ENCODE data around the gene PTPRG. TPM values are rescaled to one million over a fixed set of nuclear protein-coding genes. Genes with fewer than 3 reads are reported as not detected.
A peak's percentile ranks its signal among the peaks of the same experiment; 100 is the strongest.

PTPRG gene
- total and polyA plus RNA-seq, 2 donors (not counting 1 experiment from before 2014, with no cell fraction given): 67.0 to 97.9 TPM

DNA sequence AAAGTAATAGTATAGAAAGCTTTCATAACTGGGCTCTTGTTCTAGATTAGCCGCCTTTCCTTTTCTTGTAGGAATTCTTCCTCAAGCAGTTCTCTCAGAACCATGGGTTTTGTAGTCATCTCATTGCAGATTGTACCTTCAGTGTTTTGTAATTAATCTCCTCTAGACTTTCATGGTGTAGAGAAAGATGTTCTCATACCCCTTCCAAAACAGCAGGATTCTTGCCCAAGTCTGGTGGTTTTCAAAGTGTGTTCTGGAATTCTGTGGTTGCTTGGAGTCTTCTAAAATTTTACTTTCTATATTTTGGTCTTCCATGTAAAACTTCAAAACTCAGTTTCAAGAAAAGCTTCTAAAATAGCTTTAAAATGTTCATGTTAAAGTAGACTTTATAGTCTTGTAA lies 293.8 kb downstream of the PTPRG start:
- no peaks in the 10 kb centered on the region for H3K9me3 ChIP-seq (ENCODE audit: control insufficient read depth, insufficient read depth, low read depth, low read length)
- H3K9ac ChIP-seq (ENCODE audit: insufficient read depth, low read length): no peak overlapping the region
- no peaks in the 10 kb centered on the region for H4K20me1 ChIP-seq (ENCODE audit: control insufficient read depth, extremely low read depth, insufficient read depth, low read length)
- no peak overlapping the region for H3K27ac ChIP-seq (ENCODE audit: insufficient read depth, low read length)
- H3K4me2 ChIP-seq (ENCODE audit: extremely low read depth, insufficient read depth, low read length): no peak overlapping the region
- peaks cover 2% of the 10 kb centered on the region for H3K4me1 ChIP-seq (ENCODE audit: control insufficient read depth, extremely low read depth, insufficient read depth, low read length)
- H3K4me3 ChIP-seq (replicated peaks in 1 of 4; ENCODE audit: control extremely low read depth in 1 of 4, insufficient read depth in 1 of 4, low read depth in 3 of 4, low read length in 4 of 4): no peak overlapping the region
- H3K36me3 ChIP-seq (ENCODE audit: control insufficient read depth, insufficient read depth, low read length): no peaks in the 10 kb centered on the region
- TF ChIP-seq, protein P1, sequence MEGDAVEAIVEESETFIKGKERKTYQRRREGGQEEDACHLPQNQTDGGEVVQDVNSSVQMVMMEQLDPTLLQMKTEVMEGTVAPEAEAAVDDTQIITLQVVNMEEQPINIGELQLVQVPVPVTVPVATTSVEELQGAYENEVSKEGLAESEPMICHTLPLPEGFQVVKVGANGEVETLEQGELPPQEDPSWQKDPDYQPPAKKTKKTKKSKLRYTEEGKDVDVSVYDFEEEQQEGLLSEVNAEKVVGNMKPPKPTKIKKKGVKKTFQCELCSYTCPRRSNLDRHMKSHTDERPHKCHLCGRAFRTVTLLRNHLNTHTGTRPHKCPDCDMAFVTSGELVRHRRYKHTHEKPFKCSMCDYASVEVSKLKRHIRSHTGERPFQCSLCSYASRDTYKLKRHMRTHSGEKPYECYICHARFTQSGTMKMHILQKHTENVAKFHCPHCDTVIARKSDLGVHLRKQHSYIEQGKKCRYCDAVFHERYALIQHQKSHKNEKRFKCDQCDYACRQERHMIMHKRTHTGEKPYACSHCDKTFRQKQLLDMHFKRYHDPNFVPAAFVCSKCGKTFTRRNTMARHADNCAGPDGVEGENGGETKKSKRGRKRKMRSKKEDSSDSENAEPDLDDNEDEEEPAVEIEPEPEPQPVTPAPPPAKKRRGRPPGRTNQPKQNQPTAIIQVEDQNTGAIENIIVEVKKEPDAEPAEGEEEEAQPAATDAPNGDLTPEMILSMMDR (conservative IDR thresholded peaks at IDR 0.05 in 1 of 2, IDR thresholded peaks at IDR 0.05 in 1 of 2; ENCODE audit: low read depth in 1 of 2, low read length in 2 of 2): no peak
- H2AFZ ChIP-seq (ENCODE audit: low read length): no peak overlapping the region
- peak in 1 of 2 donors; percentile 42 for DNase-seq (ENCODE audit: low read depth in 2 of 2)
- H3K27me3 ChIP-seq (ENCODE audit: control insufficient read depth, insufficient read depth, low read length): no peaks in the 10 kb centered on the region
- H3K79me2 ChIP-seq (ENCODE audit: control insufficient read depth, insufficient read depth, low read length): no peaks in the 10 kb centered on the region

DNA sequence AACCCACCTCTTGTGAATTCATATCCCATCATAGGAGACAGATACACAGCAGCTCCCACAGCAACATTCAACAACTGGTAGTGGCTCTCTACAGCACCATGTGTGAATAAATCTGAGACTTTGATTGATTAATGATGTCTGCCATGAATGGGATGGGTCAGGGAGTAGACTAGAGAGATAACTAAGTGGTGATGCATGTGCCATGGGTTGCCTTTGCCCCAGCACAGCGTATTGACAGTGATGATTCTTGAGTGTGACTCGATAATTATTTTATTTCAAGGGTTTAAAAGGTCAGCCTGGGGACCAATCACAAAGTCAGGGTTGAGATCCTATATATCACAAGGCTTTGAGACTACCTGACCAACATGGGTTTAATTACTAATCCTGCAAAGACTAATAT lies 295.9 kb downstream of the PTPRG start:
- TF ChIP-seq, protein P1 (conservative IDR thresholded peaks at IDR 0.05 in 1 of 2, IDR thresholded peaks at IDR 0.05 in 1 of 2; ENCODE audit: low read depth in 1 of 2, low read length in 2 of 2): no peak
- no peak for TF ChIP-seq EZH2 (IDR thresholded peaks at IDR 0.05; ENCODE audit: low read length, missing control alignments)
- H4K20me1 ChIP-seq (ENCODE audit: control insufficient read depth, extremely low read depth, insufficient read depth, low read length): no peaks in the 10 kb centered on the region
- DNase-seq (ENCODE audit: low read depth in 2 of 2): no peak
- no peak overlapping the region for H3K4me3 ChIP-seq (replicated peaks in 1 of 4; ENCODE audit: control extremely low read depth in 1 of 4, insufficient read depth in 1 of 4, low read depth in 3 of 4, low read length in 4 of 4)
- H3K27ac ChIP-seq (ENCODE audit: insufficient read depth, low read length): no peak overlapping the region
- peaks cover 2% of the 10 kb centered on the region for H3K4me1 ChIP-seq (ENCODE audit: control insufficient read depth, extremely low read depth, insufficient read depth, low read length)
- H3K4me2 ChIP-seq (ENCODE audit: extremely low read depth, insufficient read depth, low read length): no peak overlapping the region
- H3K36me3 ChIP-seq (ENCODE audit: control insufficient read depth, insufficient read depth, low read length): no peaks in the 10 kb centered on the region
- H3K79me2 ChIP-seq (ENCODE audit: control insufficient read depth, insufficient read depth, low read length): no peaks in the 10 kb centered on the region
- no peak overlapping the region for H2AFZ ChIP-seq (ENCODE audit: low read length)
- H3K9me3 ChIP-seq (ENCODE audit: control insufficient read depth, insufficient read depth, low read depth, low read length): no peaks in the 10 kb centered on the region
- no peaks in the 10 kb centered on the region for H3K27me3 ChIP-seq (ENCODE audit: control insufficient read depth, insufficient read depth, low read length)
- no peak overlapping the region for H3K9ac ChIP-seq (ENCODE audit: insufficient read depth, low read length)

DNA sequence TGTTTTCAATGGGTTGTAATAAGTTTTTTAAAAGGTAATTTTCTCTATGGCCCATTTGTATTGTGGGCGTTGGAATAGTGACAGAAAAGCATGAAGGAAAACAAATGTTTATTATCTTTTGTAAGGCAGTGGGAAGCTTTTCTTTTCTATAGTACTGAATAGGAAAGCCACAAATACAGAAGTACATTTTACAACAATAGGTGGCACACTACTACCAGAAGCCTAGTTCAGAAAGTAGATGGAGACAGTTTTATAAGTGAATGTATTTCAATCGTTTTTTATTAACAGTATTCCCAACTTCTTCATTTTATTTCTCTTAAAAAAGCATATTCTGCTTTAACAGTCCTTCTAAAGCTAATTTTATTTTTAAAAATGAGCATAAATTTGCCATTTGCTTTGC lies 296.7 kb downstream of the PTPRG start:
- Histone ChIP-seq H3K36me3 (ENCODE audit: control insufficient read depth, insufficient read depth, low read length) (no peaks in the 10 kb centered on the region), H3K9ac (ENCODE audit: insufficient read depth, low read length) (no peak overlapping the region), H3K4me1 (ENCODE audit: control insufficient read depth, extremely low read depth, insufficient read depth, low read length) (peaks cover 2% of the 10 kb centered on the region), H3K4me3 (replicated peaks in 1 of 4; ENCODE audit: control extremely low read depth in 1 of 4, insufficient read depth in 1 of 4, low read depth in 3 of 4, low read length in 4 of 4) (no peak overlapping the region), H3K27me3 (ENCODE audit: control insufficient read depth, insufficient read depth, low read length) (no peaks in the 10 kb centered on the region), H3K79me2 (ENCODE audit: control insufficient read depth, insufficient read depth, low read length) (no peaks in the 10 kb centered on the region), H4K20me1 (ENCODE audit: control insufficient read depth, extremely low read depth, insufficient read depth, low read length) (no peaks in the 10 kb centered on the region), H3K27ac (ENCODE audit: insufficient read depth, low read length) (no peak overlapping the region), H2AFZ (ENCODE audit: low read length) (no peak overlapping the region), H3K9me3 (ENCODE audit: control insufficient read depth, insufficient read depth, low read depth, low read length) (no peaks in the 10 kb centered on the region), H3K4me2 (ENCODE audit: extremely low read depth, insufficient read depth, low read length) (no peak overlapping the region)
- TF ChIP-seq, protein P1 (conservative IDR thresholded peaks at IDR 0.05 in 1 of 2, IDR thresholded peaks at IDR 0.05 in 1 of 2; ENCODE audit: low read depth in 1 of 2, low read length in 2 of 2): peak in 1 of 2 donors; percentile 49
- no peak for TF ChIP-seq EZH2 (IDR thresholded peaks at IDR 0.05; ENCODE audit: low read length, missing control alignments)
- DNase-seq (ENCODE audit: low read depth in 2 of 2): peak; percentile 42 to 69
